ENCODE measurements around the gene TBRG4.

TBRG4 gene

DNA sequence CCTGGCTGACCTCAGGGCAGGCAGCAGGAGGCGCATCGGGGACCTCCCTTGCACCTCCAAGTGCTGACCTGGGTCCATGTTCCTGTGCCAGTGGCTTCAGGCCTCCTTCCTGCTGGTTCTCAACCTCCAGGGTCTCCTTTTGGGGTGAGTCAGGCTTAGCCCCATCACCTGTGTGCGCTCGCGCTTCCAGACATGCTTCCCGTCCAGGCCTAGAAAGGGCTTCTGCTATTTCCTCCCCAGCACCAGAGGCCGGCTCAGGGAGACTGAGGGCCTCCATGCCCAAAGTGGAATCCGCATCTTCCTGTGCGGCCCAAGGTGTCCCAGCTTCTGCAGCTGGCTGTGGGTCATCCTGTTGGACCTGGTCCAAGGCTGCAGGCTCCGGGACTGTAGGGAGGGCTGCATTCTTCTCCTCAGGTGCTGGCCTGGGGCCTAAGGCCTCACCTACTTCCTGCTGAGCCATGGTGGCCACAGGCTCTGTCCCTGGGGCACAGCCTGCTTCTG, 28.6 kb downstream of the TBRG4 start:
- DNase-seq (ENCODE audit: low read depth, low spot score) = no peak
- no peak overlapping the region for H3K4me3 ChIP-seq (ENCODE audit: low read depth, low read length)
- TF ChIP-seq, protein P1, sequence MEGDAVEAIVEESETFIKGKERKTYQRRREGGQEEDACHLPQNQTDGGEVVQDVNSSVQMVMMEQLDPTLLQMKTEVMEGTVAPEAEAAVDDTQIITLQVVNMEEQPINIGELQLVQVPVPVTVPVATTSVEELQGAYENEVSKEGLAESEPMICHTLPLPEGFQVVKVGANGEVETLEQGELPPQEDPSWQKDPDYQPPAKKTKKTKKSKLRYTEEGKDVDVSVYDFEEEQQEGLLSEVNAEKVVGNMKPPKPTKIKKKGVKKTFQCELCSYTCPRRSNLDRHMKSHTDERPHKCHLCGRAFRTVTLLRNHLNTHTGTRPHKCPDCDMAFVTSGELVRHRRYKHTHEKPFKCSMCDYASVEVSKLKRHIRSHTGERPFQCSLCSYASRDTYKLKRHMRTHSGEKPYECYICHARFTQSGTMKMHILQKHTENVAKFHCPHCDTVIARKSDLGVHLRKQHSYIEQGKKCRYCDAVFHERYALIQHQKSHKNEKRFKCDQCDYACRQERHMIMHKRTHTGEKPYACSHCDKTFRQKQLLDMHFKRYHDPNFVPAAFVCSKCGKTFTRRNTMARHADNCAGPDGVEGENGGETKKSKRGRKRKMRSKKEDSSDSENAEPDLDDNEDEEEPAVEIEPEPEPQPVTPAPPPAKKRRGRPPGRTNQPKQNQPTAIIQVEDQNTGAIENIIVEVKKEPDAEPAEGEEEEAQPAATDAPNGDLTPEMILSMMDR (IDR thresholded peaks at IDR 0.05; ENCODE audit: insufficient read depth, low read length, missing control alignments) = no peak
- ChIA-PET POLR2A (no interaction called here), CTCF (no interaction called here)

GRCh38 chr7:45082031-45082830, 29.3 kb downstream of the TBRG4 start:
- TF ChIP-seq, protein P1 (IDR thresholded peaks at IDR 0.05; ENCODE audit: insufficient read depth, low read length, missing control alignments) = no peak
- ChIA-PET POLR2A (interaction anchor here (1.0 kb wide), 2 partner anchors 10 to 13 kb away, joined by 3 read pairs; no protein-coding TSS in a partner anchor), CTCF (no interaction called here)
- no peak for DNase-seq (ENCODE audit: low read depth, low spot score)
- H3K4me3 ChIP-seq (ENCODE audit: low read depth, low read length) = no peak overlapping the region

DNA sequence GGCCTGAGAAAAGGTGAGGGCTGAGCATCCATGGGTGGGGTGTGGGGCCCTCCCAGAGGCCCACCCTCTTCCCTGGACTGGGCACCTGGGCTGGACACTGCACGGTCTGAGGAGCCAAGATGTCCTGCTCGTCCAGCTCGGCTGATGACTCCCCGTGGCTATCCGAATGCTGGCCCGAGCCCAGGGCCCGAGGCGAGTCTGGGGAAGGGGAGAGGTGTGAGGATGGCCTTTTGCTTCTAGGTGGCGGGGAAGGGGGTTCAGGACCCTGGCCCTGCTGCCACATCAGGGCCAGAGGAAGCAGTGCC, 29.9 kb downstream of the TBRG4 start:
- CTCF ChIA-PET = no interaction called here
- H3K4me3 ChIP-seq (ENCODE audit: low read depth, low read length) = no peak overlapping the region
- TF ChIP-seq, protein P1 (IDR thresholded peaks at IDR 0.05; ENCODE audit: insufficient read depth, low read length, missing control alignments) = no peak
- POLR2A ChIA-PET = interaction anchor here (1.0 kb wide), 2 partner anchors 11 to 12 kb away, joined by 3 read pairs; no protein-coding TSS in a partner anchor
- DNase-seq (ENCODE audit: low read depth, low spot score) = no peak

DNA sequence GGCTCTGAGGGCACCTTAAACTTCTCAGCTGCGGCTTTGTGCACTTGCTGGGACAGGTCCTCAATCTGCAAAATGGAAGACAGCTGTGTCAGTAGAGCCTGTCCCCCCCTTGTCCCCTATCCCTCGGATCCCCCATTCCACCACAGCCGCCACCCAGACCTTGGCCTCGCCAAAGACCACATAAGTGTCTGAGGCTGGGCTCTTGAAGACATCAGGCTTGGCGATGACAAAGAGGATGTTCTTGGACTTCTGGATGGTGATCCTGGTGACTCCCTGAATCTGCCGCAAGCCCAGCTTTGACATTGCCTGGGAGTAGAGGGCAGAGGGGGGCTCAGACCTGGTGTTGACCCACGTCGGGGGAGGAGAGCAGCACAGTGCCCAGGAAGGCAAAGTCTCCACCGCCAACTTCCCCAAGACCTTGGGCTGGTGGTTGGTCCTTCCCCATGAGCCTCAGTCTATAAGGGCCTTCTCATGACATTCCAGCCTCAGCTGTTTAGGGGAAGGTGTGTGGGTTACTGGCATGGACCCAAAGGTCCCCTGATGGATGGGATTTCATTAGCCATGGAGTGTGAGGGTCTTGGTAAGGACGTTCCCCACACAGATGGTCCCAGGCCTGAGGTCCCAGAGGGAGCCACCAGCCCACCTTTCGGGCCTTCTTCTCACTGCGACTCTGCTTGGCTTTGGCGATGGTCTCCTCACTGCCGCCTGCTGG, 30.4 kb downstream of the TBRG4 start:
- TF ChIP-seq, protein P1 (IDR thresholded peaks at IDR 0.05; ENCODE audit: insufficient read depth, low read length, missing control alignments) = no peak
- ChIA-PET CTCF (interaction anchor here (0.6 kb wide), 1 partner anchor 99 kb away, joined by 3 read pairs; no protein-coding TSS in a partner anchor), POLR2A (interaction anchor here (1.0 kb wide), 2 partner anchors 11 to 12 kb away, joined by 3 read pairs; no protein-coding TSS in a partner anchor)
- H3K4me3 ChIP-seq (ENCODE audit: low read depth, low read length) = no peak overlapping the region
- no peak for DNase-seq (ENCODE audit: low read depth, low spot score)

- no peak overlapping the region for H3K4me3 ChIP-seq (ENCODE audit: low read depth, low read length)
- TF ChIP-seq, protein P1 (IDR thresholded peaks at IDR 0.05; ENCODE audit: insufficient read depth, low read length, missing control alignments) = no peak
- DNase-seq (ENCODE audit: low read depth, low spot score) = no peak
- CTCF ChIA-PET = interaction anchor here (0.6 kb wide), 1 partner anchor 98 kb away, joined by 3 read pairs; no protein-coding TSS in a partner anchor
- POLR2A ChIA-PET = no interaction called here
Measured at GRCh38 chr7:45080265-45080957, 31.1 kb downstream of the TBRG4 start.
